ENCODE data around the gene TTC24. TPM values are rescaled to one million over a fixed set of nuclear protein-coding genes. Genes with fewer than 3 reads are reported as not detected.

The TTC24 gene
- total and polyA plus RNA-seq, 2 experiments from 2014 or later: not detected

GRCh38 chr1:156553860-156554485 is 25.6 kb upstream of the TTC24 start:
- peaks cover 16% of the 10 kb centered on the region; the same call in 2 of the 3 replicates for H3K36me3 Mint-ChIP-seq (ENCODE audit: low read depth)
- no peak for TF ChIP-seq POLR2AphosphoS5 (IDR thresholded peaks at IDR 0.05; ENCODE audit: low read depth)
- no peak for TF ChIP-seq NANOG (IDR thresholded peaks at IDR 0.05; ENCODE audit: borderline replicate concordance)
- TF ChIP-seq ZNF462 (CRISPR knock-in tag; IDR thresholded peaks at IDR 0.05): no peak
- no peak for TF ChIP-seq STAT1 (IDR thresholded peaks at IDR 0.05; ENCODE audit: unreplicated experiment)
- no peak for TF ChIP-seq CREB1 (CRISPR knock-in tag; IDR thresholded peaks at IDR 0.05; ENCODE audit: low read depth)
- H3K27me3 Mint-ChIP-seq (ENCODE audit: insufficient read depth, low read depth, poor library complexity): peaks cover 2% of the 10 kb centered on the region
- H3K36me3 ChIP-seq (ENCODE audit: insufficient read depth): peaks cover 5% of the 10 kb centered on the region; the same call in 1 of the 2 replicates
- H3K4me1 Mint-ChIP-seq: no peaks in the 10 kb centered on the region
- no peak overlapping the region for H3K4me2 ChIP-seq
- H3F3A ChIP-seq (replicated peaks; ENCODE audit: low read depth): no peaks in the 10 kb centered on the region
- no peaks in the 10 kb centered on the region for H3K27me3 ChIP-seq (ENCODE audit: insufficient read depth)
- H3K27ac Mint-ChIP-seq: no peak overlapping the region
- no peaks in the 10 kb centered on the region for H3K4me1 ChIP-seq (ENCODE audit: insufficient read depth)
- no peak for ATAC-seq
- no peak overlapping the region for H2AFZ ChIP-seq
- H3K9me3 Mint-ChIP-seq: no peaks in the 10 kb centered on the region
- no peaks in the 10 kb centered on the region for H3K9me2 ChIP-seq (ENCODE audit: insufficient read depth)
- no peak for DNase-seq (ENCODE audit: low spot score)
- no peak overlapping the region for H3K27ac ChIP-seq (ENCODE audit: low read depth)
- H3K4me3 Mint-ChIP-seq: no peak overlapping the region
- no peak overlapping the region for H3K4me3 ChIP-seq
- H3K79me2 ChIP-seq (replicated peaks; ENCODE audit: insufficient read depth): no peaks in the 10 kb centered on the region
- no peaks in the 10 kb centered on the region; the same call in 1 of the 2 replicates for H4K20me1 ChIP-seq (replicated peaks; ENCODE audit: insufficient read depth)

GRCh38 chr1:156554971-156555370 is 24.6 kb upstream of the TTC24 start:
- Mint-ChIP-seq H3K4me3 (no peak overlapping the region), H3K27me3 (ENCODE audit: insufficient read depth, low read depth, poor library complexity) (peaks cover 2% of the 10 kb centered on the region), H3K36me3 (ENCODE audit: low read depth) (peaks cover 24% of the 10 kb centered on the region), H3K9me3 (no peaks in the 10 kb centered on the region), H3K4me1 (no peaks in the 10 kb centered on the region), H3K27ac (no peak overlapping the region)
- Histone ChIP-seq H3K4me1 (ENCODE audit: insufficient read depth) (no peaks in the 10 kb centered on the region), H3K4me2 (no peak overlapping the region), H3K79me2 (replicated peaks; ENCODE audit: insufficient read depth) (no peaks in the 10 kb centered on the region), H3K36me3 (ENCODE audit: insufficient read depth) (peaks cover 6% of the 10 kb centered on the region; the same call in 1 of the 2 replicates), H3F3A (replicated peaks; ENCODE audit: low read depth) (no peaks in the 10 kb centered on the region), H3K4me3 (no peak overlapping the region), H3K27ac (ENCODE audit: low read depth) (no peak overlapping the region), H2AFZ (no peak overlapping the region), H3K27me3 (ENCODE audit: insufficient read depth) (no peaks in the 10 kb centered on the region), H3K9me2 (ENCODE audit: insufficient read depth) (no peaks in the 10 kb centered on the region), H4K20me1 (replicated peaks; ENCODE audit: insufficient read depth) (no peaks in the 10 kb centered on the region)
- DNase-seq (ENCODE audit: low spot score) (no peak), ATAC-seq (no peak)
- TF ChIP-seq STAT1 (IDR thresholded peaks at IDR 0.05; ENCODE audit: unreplicated experiment) (no peak), REST (IDR thresholded peaks at IDR 0.05; ENCODE audit: unreplicated experiment) (no peak), EZH2 (IDR thresholded peaks at IDR 0.05; ENCODE audit: low read depth, unreplicated experiment) (no peak), ZNF114 (CRISPR knock-in tag; IDR thresholded peaks at IDR 0.05) (no peak), CREB1 (CRISPR knock-in tag; IDR thresholded peaks at IDR 0.05; ENCODE audit: low read depth) (no peak)
